GM12878 (cell line): ENCODE measurements around the gene FCGBP.

Experiments used
- EZH2 ChIP-seq: IDR thresholded peaks from 2 replicates; pipeline ENCODE4 v1.6.1; 2012; ENCODE audit warnings: low read depth, mild to moderate bottlenecking, control low read depth, inconsistent platforms, low read length, borderline replicate concordance; ENCODE audit not compliant: control insufficient read depth
- IRF3 ChIP-seq: fragments of 450-650 bp; IDR thresholded peaks from 2 replicates; pipeline ENCODE4 v1.6.1; 2014; ENCODE audit warnings: mild to moderate bottlenecking
- TAF1 ChIP-seq: IDR thresholded peaks from 2 replicates; pipeline ENCODE4 v1.6.1; 2011; ENCODE audit warnings: mild to moderate bottlenecking, low read depth, low read length, borderline replicate concordance

- TF ChIP-seq IRF3 (no peak), TAF1 (no peak), EZH2 (no peak)
These were observed 8.2 kb downstream of the FCGBP start for GRCh38 chr19:39926170-39926760.
